Neuronal stem cell (in vitro differentiated cells): Measurements from ENCODE around the gene PPOX.

ENCODE experiments used
- DNase-seq: peaks from one replicate; pipeline ENCODE4 v3.0.0-alpha.2; 2013; ENCODE audit warnings: low spot score
- H2AFZ ChIP-seq: one replicate; pipeline ENCODE4 v1.6.1; 2013; ENCODE audit warnings: mild to moderate bottlenecking, low read length, inconsistent platforms
- H2AK5ac ChIP-seq: 2 replicates; pipeline ENCODE4 v1.6.1; 2013; ENCODE audit warnings: low read depth, mild to moderate bottlenecking, inconsistent platforms, low read length, moderate library complexity, mixed read lengths
- H2BK120ac ChIP-seq: 2 replicates; pipeline ENCODE4 v1.6.1; 2013; ENCODE audit warnings: low read depth, mild to moderate bottlenecking, inconsistent platforms, low read length, moderate library complexity, mixed read lengths
- H2BK12ac ChIP-seq: one replicate; pipeline ENCODE4 v1.6.1; 2013; ENCODE audit warnings: low read length, inconsistent platforms
- H2BK15ac ChIP-seq: 2 replicates; pipeline ENCODE4 v1.6.1; 2013; ENCODE audit warnings: mild to moderate bottlenecking, low read length, inconsistent platforms, mixed read lengths
- H2BK5ac ChIP-seq: one replicate; pipeline ENCODE4 v1.6.1; 2013; ENCODE audit warnings: inconsistent platforms, mild to moderate bottlenecking, low read length, moderate library complexity
- H3K14ac ChIP-seq: one replicate; pipeline ENCODE4 v1.6.1; 2013; ENCODE audit warnings: low read length, inconsistent platforms
- H3K18ac ChIP-seq: 2 replicates; pipeline ENCODE4 v1.6.1; 2013; ENCODE audit warnings: low read length, inconsistent platforms
- H3K23ac ChIP-seq: 2 replicates; pipeline ENCODE4 v1.6.1; 2013; ENCODE audit warnings: low read depth, mild to moderate bottlenecking, mixed read lengths, low read length, inconsistent platforms; ENCODE audit not compliant: poor library complexity
- H3K27ac ChIP-seq: replicated peaks from 3 replicates; pipeline ENCODE4 v1.5.1; 2013; ENCODE audit warnings: low read length, inconsistent platforms
- H3K27me3 ChIP-seq, 3 experiments: 2 replicates each; pipeline ENCODE4 v1.6.1; 2013; ENCODE audit warnings: low read length in 3 of 3, mild to moderate bottlenecking in 2 of 3, inconsistent platforms in 1 of 3, low read depth in 1 of 3, mixed read lengths in 1 of 3, moderate library complexity in 1 of 3; ENCODE audit not compliant: control insufficient read depth in 3 of 3, insufficient read depth in 3 of 3
- H3K36me3 ChIP-seq, 2 donors: replicated peaks in 1 of 2; 2 replicates each; pipeline ENCODE4 v1.6.1; 2013; ENCODE audit warnings: low read length in 2 of 2; ENCODE audit not compliant: control insufficient read depth in 2 of 2, insufficient read depth in 2 of 2
- H3K4ac ChIP-seq: 2 replicates; pipeline ENCODE4 v1.6.1; 2013; ENCODE audit warnings: inconsistent platforms, mild to moderate bottlenecking, low read length, moderate library complexity
- H3K4me1 ChIP-seq, 2 donors: 1 replicate in 1 of 2; 2 replicates in 1 of 2; pipeline ENCODE4 v1.6.1; 2013; ENCODE audit warnings: low read length in 2 of 2, low read depth in 1 of 2; ENCODE audit not compliant: control insufficient read depth in 2 of 2, insufficient read depth in 1 of 2
- H3K4me2 ChIP-seq: one replicate; pipeline ENCODE4 v1.6.1; 2013; ENCODE audit warnings: mild to moderate bottlenecking, low read length, inconsistent platforms; ENCODE audit not compliant: insufficient read depth, poor library complexity, severe bottlenecking
- H3K4me3 ChIP-seq, 2 donors: 2 replicates each; pipeline ENCODE4 v1.5.1; 2013; ENCODE audit warnings: low read length in 2 of 2, mild to moderate bottlenecking in 2 of 2, inconsistent platforms in 1 of 2, moderate library complexity in 1 of 2
- H3K79me1 ChIP-seq: one replicate; pipeline ENCODE4 v1.6.1; 2013; ENCODE audit warnings: low read depth, mild to moderate bottlenecking, inconsistent platforms, low read length, moderate library complexity
- H3K9ac ChIP-seq: one replicate; pipeline ENCODE4 v1.6.1; 2013; ENCODE audit warnings: mild to moderate bottlenecking, low read depth, low read length, inconsistent platforms; ENCODE audit not compliant: poor library complexity
- H3K9me3 ChIP-seq, 2 donors: replicated peaks in 1 of 2; 2 replicates each; pipeline versions ENCODE3 to v1.6.1; 2013; ENCODE audit warnings: low read length in 2 of 2, mild to moderate bottlenecking in 2 of 2, inconsistent platforms in 1 of 2, low read depth in 1 of 2, mixed read lengths in 1 of 2, moderate library complexity in 1 of 2; ENCODE audit not compliant: control insufficient read depth in 2 of 2, insufficient read depth in 1 of 2
- H4K8ac ChIP-seq: one replicate; pipeline ENCODE4 v1.6.1; 2013; ENCODE audit warnings: low read depth, mild to moderate bottlenecking, inconsistent platforms, low read length, moderate library complexity
- H4K91ac ChIP-seq: one replicate; pipeline ENCODE4 v1.6.1; 2013; ENCODE audit warnings: low read length, low read depth, mild to moderate bottlenecking, inconsistent platforms; ENCODE audit not compliant: poor library complexity
- WGBS, 2 donors: extraction: QIAGEN DNeasy Blood & Tissue Kit; methylation state at CpG; one replicate each; pipeline ENCODE4 v1.1.7; 2013; ENCODE audit warnings: missing lambda C conversion rate in 2 of 2, mixed read lengths in 1 of 2; ENCODE audit not compliant: insufficient read length in 2 of 2, insufficient replicate concordance in 1 of 2; ENCODE audit errors: extremely low coverage in 2 of 2; 5-methylcytosine and 5-hydroxymethylcytosine counted together

Gene PPOX

DNA sequence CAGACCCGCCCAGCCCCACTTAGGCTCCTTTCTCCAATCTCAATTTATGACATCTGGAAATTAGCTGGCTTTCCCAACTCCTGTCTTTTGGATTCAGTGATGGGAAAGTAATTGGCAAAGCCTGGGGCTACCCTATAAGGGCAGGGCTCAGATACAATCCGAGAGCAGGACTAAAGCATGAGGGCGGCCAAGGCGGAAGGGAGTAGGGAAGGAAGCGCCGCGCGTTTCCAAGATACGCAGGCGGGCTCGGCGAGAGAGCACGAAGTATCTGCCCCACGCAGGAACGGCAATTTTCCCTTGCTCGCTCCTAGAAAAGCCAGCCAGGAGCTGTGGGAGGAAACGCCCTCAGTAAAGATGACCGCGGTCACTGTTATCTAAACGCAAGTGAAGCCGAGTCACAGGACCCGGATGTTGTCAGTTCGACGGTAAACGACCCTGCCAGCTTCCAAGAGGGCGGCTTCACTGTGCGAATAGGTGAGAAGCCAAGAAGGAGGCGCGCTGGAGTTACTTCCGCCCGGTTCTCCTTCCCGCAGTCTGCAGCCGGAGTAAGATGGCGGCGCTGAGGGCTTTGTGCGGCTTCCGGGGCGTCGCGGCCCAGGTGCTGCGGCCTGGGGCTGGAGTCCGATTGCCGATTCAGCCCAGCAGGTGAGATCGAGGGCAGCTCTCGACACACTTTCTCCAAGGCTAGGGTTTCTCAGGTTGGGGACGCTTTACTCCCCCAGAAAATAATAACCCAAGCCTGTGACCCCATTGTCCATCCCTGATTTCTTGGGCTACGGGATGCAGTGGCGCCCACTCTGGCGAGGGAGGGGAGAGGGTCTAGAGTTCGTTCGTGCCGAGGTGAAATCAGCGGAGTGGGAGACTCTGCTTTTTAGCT, 35.8 kb downstream of the PPOX start, which contains the start of gene NDUFS2:
TSS of gene NDUFS2 (plus strand) at position 532 of the 877 bp plus-strand sequence. CDS start at position 551, 19 bp downstream.
- no peaks in the 10 kb centered on the region for H3K79me1 ChIP-seq
- no CpG with 5 or more reads among the region's 53 CpGs for WGBS, 2 donors
- H3K9me3 ChIP-seq = no peaks in the 10 kb centered on the region
- H2AFZ ChIP-seq = peak within 1 kb of the TSS; percentile 92
- peak within 1 kb of the TSS; percentile 72 for H3K14ac ChIP-seq
- H2AK5ac ChIP-seq = peak within 1 kb of the TSS; percentile 86
- H4K8ac ChIP-seq = peak within 1 kb of the TSS; percentile 94
- H3K4me2 ChIP-seq = peak within 1 kb of the TSS; percentile 45
- no peak within 1 kb of the TSS for H3K9ac ChIP-seq
- H2BK12ac ChIP-seq = peak within 1 kb of the TSS; percentile 14
- peaks cover 8 to 37% of the 10 kb centered on the region in 2 donors for H3K36me3 ChIP-seq
- no peaks in the 10 kb centered on the region for H3K27me3 ChIP-seq
- H2BK120ac ChIP-seq = peak within 1 kb of the TSS; percentile 39
- H3K4me1 ChIP-seq = peaks cover 26 to 45% of the 10 kb centered on the region in 2 donors
- DNase-seq = peak; percentile 96
- H2BK5ac ChIP-seq = peak within 1 kb of the TSS; percentile 46
- H3K18ac ChIP-seq = peak within 1 kb of the TSS; percentile 95
- H2BK15ac ChIP-seq = peak within 1 kb of the TSS; percentile 23
- H3K4ac ChIP-seq = peak within 1 kb of the TSS; percentile 31
- peak within 1 kb of the TSS; percentile 82 for H3K27ac ChIP-seq
- peak within 1 kb of the TSS; percentile 34 for H4K91ac ChIP-seq
- peak within 1 kb of the TSS; percentile 73 to 89 for H3K4me3 ChIP-seq
- H3K23ac ChIP-seq = peak within 1 kb of the TSS; percentile 83

DNA sequence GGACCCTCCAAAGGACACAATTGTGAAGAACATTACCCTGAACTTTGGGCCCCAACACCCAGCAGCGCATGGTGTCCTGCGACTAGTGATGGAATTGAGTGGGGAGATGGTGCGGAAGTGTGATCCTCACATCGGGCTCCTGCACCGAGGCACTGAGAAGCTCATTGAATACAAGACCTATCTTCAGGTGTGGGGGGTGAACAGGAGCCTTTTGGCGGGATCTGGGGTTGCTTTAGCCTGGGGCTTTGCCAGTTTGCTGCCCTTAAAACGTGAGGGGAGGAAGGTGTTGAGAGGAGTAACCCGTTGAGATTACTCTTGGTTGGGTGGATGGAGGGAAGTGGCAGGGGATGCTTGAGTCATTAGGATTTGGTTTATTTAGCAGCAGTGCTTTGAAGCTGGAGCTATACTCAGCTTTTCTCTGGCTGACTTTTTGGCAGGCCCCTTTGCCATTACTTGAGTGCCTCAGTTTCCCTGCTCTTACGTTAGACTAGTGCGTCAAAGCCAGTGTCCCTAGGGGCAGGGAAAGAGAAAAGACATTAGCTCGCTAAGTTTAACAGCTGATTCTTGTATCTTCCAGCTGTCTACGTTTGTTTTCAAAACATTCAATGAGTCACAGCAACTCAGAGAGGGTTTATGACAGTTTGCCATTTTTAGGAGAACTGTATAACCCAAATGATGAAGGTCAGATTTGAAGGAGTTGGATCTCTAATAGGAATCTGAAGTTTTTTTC, 40.4 kb downstream of the PPOX start:
- Histone ChIP-seq H4K8ac (no peak overlapping the region), H3K36me3 (peaks cover 26 to 82% of the 10 kb centered on the region in 2 donors), H3K18ac (no peak overlapping the region), H2BK5ac (no peak overlapping the region), H3K23ac (no peak overlapping the region), H3K9me3 (no peaks in the 10 kb centered on the region), H3K4ac (no peak overlapping the region), H3K79me1 (peaks cover 2% of the 10 kb centered on the region), H2AFZ (no peak overlapping the region), H3K9ac (no peak overlapping the region), H2BK15ac (no peak overlapping the region), H2BK120ac (no peak overlapping the region), H3K27ac (no peak overlapping the region), H3K27me3 (no peaks in the 10 kb centered on the region), H3K4me3 (no peak overlapping the region), H3K14ac (no peak overlapping the region), H2AK5ac (no peak overlapping the region), H2BK12ac (no peak overlapping the region), H4K91ac (no peak overlapping the region), H3K4me1 (peaks cover 3 to 4% of the 10 kb centered on the region in 2 donors), H3K4me2 (no peak overlapping the region)
- no CpG with 5 or more reads among the region's 12 CpGs for WGBS, 2 donors
- DNase-seq = no peak

GRCh38 chr1:161207173-161207572, 40.9 kb downstream of the PPOX start:
- no CpG with 5 or more reads among the region's 8 CpGs for WGBS, 2 donors
- Histone ChIP-seq H2BK12ac (no peak overlapping the region), H3K23ac (no peak overlapping the region), H3K4me3 (no peak overlapping the region), H3K27ac (no peak overlapping the region), H3K79me1 (peaks cover 2% of the 10 kb centered on the region), H3K36me3 (peaks cover 32 to 88% of the 10 kb centered on the region in 2 donors), H3K4me1 (no peaks in the 10 kb centered on the region), H3K4me2 (no peak overlapping the region), H2BK15ac (no peak overlapping the region), H4K8ac (no peak overlapping the region), H2AFZ (no peak overlapping the region), H2BK5ac (no peak overlapping the region), H3K4ac (no peak overlapping the region), H3K18ac (no peak overlapping the region), H3K27me3 (peaks cover 0 to 1% (median 0%) of the 10 kb centered on the region in 3 experiments), H2AK5ac (no peak overlapping the region), H3K9ac (no peak overlapping the region), H4K91ac (no peak overlapping the region), H3K9me3 (no peaks in the 10 kb centered on the region), H2BK120ac (no peak overlapping the region), H3K14ac (no peak overlapping the region)
- no peak for DNase-seq
